Measurements from ENCODE around the gene MXD4. TPM values are rescaled to one million over a fixed set of nuclear protein-coding genes. Genes with fewer than 3 reads are reported as not detected.

Gene MXD4
- total and polyA plus RNA-seq, 12 donors: 13.9 to 245 (median 96.4) TPM

GRCh38 chr4:2267320-2267811, 5.5 kb upstream of the MXD4 start:
- intact Hi-C loops (cut with DNase I): loop anchor here in 1 of 2 donors (5.0 kb wide), 1 partner anchor 140 kb away; no protein-coding TSS in a partner anchor
- H3K27ac ChIP-seq: no peak overlapping the region
- no peak for TF ChIP-seq POLR2A (IDR thresholded peaks at IDR 0.05)
- H3K36me3 ChIP-seq (replicated peaks in 1 of 2): no peaks in the 10 kb centered on the region
- no peak overlapping the region for H3K4me3 ChIP-seq
- peaks cover 20 to 38% of the 10 kb centered on the region in 2 donors for H3K4me1 ChIP-seq (replicated peaks in 1 of 2)
- H3K27me3 ChIP-seq: no peaks in the 10 kb centered on the region
- WGBS, 4 donors: 87 to 90% (median 89%) methylated on average over 9 to 18 of the region's 18 CpGs
- H3K9me3 ChIP-seq (replicated peaks in 1 of 3): no peaks in the 10 kb centered on the region
- no peak for DNase-seq

- Histone ChIP-seq H3K9me3 (replicated peaks in 1 of 3) (no peaks in the 10 kb centered on the region), H3K36me3 (replicated peaks in 1 of 2) (no peaks in the 10 kb centered on the region), H3K27me3 (no peaks in the 10 kb centered on the region), H3K4me1 (replicated peaks in 1 of 2) (peaks cover 20 to 37% of the 10 kb centered on the region in 2 donors), H3K27ac (peak overlapping the region in 1 of 5 donors; percentile 76), H3K4me3 (no peak overlapping the region)
- DNase-seq: no peak
- no peak for TF ChIP-seq POLR2A (IDR thresholded peaks at IDR 0.05)
- no peak for TF ChIP-seq CTCF (IDR thresholded peaks at IDR 0.05)
- intact Hi-C loops (cut with DNase I): loop anchor here in 1 of 2 donors (5.0 kb wide), 1 partner anchor 140 kb away; no protein-coding TSS in a partner anchor
- WGBS, 4 donors: 71 to 96% (median 82%) methylated on average over 3 to 5 of the region's 5 CpGs
These were observed 4.9 kb upstream of the MXD4 start for GRCh38 chr4:2266821-2267220.

DNA sequence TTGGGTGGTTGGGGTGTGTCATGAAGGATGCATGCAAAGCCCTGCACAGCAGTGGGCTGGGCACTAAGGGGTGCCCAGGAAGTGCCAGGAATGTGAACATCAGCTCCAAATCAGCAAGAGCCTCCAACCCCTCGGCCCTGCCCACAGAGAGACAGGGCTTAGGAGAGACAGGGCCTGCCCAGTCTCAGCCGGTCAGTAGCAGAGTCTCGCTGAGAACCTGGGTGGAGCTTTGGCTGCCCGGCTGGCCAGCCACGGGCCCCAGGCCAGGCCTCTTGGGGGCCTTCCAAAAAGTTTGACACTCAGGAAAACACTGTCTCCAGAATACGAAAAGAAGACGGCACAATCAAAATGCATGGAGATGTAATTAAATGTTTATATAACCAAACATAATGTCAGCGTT, 4.3 kb upstream of the MXD4 start:
- H3K9me3 ChIP-seq (replicated peaks in 1 of 3): no peaks in the 10 kb centered on the region
- H3K36me3 ChIP-seq (replicated peaks in 1 of 2): no peaks in the 10 kb centered on the region
- H3K4me1 ChIP-seq (replicated peaks in 1 of 2): peaks cover 20 to 30% of the 10 kb centered on the region in 2 donors
- H3K27ac ChIP-seq: peak overlapping the region in 4 of 5 donors; percentile 54 to 76 (median 72)
- WGBS, 4 donors: 25 to 32% (median 28%) methylated on average over 8 of the region's 8 CpGs
- DNase-seq: peak; percentile 74 to 92 (median 87)
- H3K27me3 ChIP-seq: no peaks in the 10 kb centered on the region
- no peak overlapping the region for H3K4me3 ChIP-seq
- TF ChIP-seq CTCF (IDR thresholded peaks at IDR 0.05) (no peak), POLR2A (IDR thresholded peaks at IDR 0.05) (peak in 1 of 2 donors; percentile 45)
- intact Hi-C loops (cut with DNase I): loop anchor here in 1 of 2 donors (5.0 kb wide), 1 partner anchor 141 kb away; no protein-coding TSS in a partner anchor

DNA sequence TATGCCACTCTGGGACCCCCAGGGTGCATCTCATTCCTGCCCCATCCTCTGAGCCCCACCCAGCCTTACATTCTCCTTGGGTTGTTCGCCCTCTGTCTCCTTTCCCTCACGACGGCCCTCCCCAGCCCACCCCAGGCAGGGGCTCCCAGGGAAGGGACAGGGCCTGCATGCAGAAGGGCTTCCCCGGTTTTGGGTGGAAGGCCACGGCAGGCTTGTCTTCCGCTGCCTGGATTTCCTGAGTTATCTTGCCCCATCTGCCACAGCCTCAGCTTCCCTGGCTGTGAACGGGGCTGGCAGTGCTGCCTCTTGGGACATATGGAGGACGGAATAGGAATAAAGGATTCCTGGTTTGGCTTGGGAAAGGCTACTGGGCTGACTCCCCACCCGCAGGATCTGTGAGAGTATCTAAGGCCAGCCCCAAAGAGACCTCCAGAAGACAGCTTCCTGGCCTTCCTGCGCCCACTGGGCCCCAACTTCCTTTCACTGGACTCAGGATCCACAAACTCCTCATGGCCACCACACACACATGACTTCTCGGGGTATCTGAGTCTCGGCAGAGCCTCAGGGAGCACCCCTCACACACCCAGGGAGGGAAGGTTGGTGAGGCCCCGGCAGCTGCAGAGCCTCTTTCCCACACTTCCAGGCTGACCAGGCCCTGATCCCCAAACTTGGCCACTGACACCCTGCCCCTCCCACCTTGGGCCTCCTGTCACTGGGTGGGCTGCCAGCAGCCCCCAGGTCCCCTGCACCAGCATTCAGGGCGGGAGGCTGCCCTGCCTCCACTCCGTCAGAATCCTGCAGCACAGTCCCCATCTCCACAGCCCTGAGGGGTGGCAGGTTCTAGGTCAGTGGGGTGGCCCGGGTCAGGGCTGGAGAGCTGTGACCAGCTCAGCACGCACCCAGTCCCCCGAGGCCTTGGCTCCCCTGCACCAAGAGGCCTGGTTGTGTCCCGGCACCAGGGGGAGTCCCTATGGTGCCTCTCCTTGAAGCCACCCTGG, 3.5 kb upstream of the MXD4 start:
- no peak for TF ChIP-seq CTCF (IDR thresholded peaks at IDR 0.05)
- no peak for TF ChIP-seq POLR2A (IDR thresholded peaks at IDR 0.05)
- intact Hi-C loops (cut with DNase I): loop anchor here in 1 of 2 donors (5.0 kb wide), 1 partner anchor 142 kb away; no protein-coding TSS in a partner anchor
- Histone ChIP-seq H3K36me3 (replicated peaks in 1 of 2) (no peaks in the 10 kb centered on the region), H3K4me3 (no peak overlapping the region), H3K27ac (peak overlapping the region in 4 of 5 donors; percentile 54 to 76 (median 72)), H3K9me3 (replicated peaks in 1 of 3) (no peaks in the 10 kb centered on the region), H3K4me1 (replicated peaks in 1 of 2) (peaks cover 25 to 36% of the 10 kb centered on the region in 2 donors), H3K27me3 (no peaks in the 10 kb centered on the region)
- WGBS, 4 donors: 85 to 88% (median 85%) methylated on average over 10 to 19 of the region's 19 CpGs
- DNase-seq: peak in 2 of 7 donors; percentile 10 to 11

Data from adrenal gland (tissue), 12 donors.